NCI-H345 treated with DMSO at 0.1 percent for 48 hours (cell line): ENCODE measurements around the gene WDR93.

Experiments
- DNase-seq: peaks from one replicate; lab custom pipeline; 2025; ENCODE audit not compliant: unreplicated experiment; lab: John Stamatoyannopoulos, UW

The WDR93 gene

DNA sequence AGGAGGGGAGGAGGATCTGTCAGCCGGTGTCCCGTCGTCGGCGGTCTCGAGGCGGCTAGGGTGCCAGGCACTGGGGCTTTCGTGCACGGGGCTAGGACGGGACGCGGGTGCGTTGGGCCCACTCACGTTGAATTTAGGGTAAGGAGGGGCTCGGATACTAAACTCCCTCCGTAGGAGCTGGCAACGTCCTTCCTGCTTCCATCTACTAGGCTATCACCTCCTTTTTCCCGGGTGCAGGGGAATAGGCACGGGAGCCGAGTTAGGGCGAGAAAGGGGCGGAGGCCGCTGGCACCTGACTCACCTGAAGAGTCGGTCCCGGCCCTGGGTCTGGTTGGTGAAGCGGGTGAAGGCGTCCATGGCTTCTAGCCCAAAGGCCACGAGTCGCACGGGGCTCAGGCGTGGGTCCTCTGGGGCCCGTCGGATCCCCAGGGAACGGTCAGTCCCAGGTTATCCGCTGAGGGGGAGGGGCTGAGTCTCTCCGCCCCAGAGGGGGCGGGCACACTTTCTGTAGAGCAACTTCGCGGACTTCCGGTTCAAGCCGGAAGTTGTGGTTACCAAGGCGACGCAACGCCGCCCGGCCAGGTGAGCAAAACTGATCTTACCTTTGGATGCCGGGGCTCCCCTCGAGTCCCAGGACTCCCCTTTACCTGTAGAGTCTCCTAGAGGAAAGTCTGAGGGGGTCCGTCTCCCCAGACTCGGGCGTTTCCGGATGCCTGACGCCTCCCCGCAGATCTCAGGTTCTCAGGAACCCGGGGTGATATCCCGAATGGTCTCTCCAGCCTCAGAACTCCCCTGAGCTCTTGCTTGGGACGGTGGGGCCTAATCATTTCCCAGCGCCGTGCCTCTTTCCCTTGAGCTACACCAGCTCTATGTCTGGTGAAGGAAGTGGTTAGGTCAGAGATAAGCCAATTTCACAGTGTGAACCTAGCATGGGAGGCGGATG is at the start of gene WDR93, which contains the start of gene PEX11A:
TSS of gene WDR93 (plus strand) at position 536 of the 943 bp plus-strand sequence. CDS start 10,936 bp downstream, outside the sequence.
TSS of gene PEX11A (minus strand) at position 479 of the 943 bp plus-strand sequence. CDS start at position 357, 122 bp downstream.
- DNase-seq, result peak; percentile 50

DNA sequence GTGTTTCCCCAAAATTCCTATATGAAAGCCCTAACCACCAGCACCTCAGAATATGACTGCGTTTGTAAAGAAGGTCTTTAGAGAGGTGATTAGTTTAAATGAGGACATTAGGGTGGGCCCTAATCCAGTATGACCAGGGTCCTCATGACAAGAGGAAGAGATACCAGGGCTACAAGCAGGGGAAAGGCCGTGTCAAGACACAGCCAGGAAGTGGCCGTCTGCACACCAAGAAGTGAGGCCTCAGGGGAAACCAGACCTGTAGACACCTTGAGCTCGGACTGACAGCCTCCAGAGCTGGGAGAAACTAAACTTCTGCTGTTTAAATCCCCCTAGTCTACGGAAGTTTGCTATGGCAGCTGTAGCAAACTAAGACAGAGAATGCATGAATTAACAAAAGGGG is 49.6 kb upstream of the WDR93 start:
- no peak for DNase-seq

DNA sequence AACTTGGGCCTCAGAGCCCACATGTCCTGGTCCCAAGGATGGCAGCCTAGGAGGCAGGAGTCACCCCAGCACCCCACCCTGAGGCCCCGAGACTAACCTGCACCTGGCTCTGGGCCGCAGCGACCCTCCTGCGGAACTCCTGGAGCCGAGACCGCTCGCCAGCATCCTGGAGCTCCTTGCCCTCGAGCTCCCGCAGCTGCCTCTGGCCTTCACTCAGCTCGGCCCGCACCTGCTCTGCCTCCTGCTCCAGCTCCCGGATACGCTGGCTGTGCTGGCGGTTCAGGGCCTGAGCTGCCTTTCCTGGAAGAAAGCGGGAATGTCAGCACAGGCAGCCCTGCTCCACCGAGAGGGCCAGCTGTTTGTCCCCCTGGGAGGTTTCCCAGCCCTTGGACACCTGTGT is 48.5 kb upstream of the WDR93 start:
- DNase-seq, result no peak

DNA sequence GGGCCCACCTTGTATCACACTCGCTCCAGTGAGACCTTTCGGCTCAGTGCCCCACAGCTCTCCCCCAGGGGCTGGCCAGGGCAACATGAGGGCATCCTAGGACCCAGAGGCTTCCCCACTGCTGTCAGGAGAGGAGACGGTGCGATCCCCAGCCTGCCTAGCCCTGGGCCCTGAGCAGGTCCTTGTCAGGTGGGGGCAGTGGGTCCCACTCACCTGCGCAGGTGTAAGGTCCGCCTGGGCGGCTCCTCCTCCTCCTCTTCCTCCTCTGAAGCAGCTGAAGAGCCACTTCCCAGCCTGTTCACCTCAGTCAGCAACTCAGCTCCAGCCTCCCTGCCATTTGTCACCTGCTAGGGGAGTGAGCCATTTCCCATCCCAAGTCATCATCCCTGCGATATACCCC is 44.9 kb upstream of the WDR93 start:
- no peak for DNase-seq

DNA sequence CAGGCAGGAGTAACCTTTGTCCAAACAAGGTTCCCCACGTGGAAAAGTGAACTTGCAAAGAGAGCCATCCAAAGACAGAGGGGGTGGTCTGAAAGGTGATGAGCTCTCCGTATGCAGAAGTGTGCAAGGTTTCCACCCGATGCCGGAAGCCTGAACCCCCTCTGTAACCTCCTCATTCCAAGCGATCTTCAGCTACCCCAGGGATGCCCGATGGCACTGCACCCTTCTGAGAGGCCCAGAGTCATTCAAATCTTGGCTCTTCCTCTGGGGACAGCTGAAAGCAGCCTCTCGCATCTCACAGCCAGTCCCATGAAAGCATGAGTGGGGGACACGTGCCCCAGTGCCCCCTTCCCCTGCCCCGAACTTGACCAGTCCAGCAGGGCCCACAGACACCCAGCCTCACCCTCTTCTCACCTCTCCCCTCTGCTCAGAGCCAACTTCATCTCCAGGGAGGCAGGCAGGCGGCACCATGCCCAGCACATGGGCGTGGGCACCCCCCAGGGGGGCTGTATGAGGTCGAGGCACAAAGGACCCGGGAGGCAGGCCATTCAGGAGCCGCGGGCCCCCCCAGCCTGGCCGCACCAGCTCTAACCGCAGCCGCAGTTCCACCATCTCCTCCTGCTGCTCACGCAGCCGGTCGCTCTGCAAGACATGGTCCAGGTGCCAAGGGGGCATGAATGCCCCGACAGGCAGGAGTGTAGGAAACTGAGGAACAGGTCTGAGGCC is 44.0 kb upstream of the WDR93 start:
- DNase-seq, result no peak

DNA sequence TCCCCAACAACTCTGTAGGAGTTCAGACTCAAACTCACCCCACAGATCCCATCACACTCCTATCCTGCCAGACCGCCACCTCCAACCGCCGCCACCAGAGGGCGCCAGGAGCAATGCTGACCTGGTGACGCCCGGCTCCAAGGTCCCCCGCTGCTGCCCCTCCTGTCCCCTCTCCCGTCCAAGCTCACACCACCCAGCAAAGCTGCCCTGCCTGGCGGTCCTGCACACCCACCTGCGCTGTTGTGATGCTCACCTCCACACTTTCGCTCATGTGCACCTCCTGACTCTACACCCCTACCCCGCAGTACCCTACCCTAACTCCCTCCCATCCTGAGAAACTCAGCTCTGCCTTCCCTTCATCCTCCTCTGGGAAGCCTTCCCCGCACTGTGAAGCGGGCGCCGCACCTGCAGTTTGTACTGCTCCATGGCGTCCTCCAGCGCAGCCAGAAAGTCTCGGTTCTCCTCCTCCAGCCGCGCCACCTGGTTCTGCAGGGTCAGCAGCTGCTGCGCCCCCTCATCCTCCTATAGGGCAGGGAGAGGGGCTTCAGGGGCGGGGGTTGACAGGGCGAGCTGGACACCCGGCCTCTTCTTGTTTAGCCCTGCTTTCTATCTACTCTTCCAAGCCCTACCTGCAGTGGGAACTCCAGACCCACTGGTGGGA is 43.3 kb upstream of the WDR93 start:
- DNase-seq, result peak; percentile 3

DNA sequence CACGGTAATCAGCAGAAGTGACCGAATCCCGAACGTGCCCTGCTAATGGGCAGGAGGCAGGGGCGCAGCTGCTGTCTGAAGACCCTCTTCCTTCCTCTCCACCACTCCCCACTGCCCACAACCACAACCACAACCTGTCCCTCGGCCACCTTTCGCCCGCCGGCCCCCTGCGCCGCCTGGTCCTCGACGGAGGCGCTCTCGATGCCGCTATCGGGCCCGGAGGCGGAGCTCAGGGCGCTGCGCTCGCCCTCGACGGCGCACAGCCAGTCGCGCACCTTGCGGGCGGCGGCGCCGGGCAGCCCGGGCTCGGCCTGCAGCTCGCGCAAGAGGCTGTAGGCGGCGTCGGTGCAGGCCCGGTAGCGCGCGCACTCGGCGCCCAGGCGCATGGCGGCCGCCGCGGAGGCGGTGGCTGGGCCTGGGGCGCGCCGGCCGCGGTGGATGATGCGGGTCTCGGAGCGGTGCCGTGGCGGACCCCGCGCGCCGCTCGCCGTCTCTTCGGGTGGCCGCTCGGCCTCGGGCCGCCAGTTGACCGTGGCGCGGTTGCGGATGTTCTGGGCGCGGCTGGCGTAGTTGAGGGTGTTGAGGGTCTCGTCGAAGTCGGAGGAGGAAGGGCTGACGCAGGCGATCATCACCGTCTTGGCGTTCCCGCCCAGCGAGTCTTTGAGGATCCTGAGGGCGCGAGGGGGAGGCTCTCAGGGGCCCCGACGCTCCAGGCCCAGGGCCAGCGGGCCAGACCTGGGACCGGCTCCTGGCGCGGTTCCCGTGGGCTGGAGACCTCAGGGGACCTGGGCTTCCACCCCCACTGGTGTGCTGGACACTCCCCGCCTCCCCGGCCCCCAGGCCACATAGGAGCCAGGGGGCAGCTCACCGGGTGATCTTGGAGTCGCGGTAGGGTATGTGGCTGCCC is 42.3 kb upstream of the WDR93 start:
- no peak for DNase-seq

DNA sequence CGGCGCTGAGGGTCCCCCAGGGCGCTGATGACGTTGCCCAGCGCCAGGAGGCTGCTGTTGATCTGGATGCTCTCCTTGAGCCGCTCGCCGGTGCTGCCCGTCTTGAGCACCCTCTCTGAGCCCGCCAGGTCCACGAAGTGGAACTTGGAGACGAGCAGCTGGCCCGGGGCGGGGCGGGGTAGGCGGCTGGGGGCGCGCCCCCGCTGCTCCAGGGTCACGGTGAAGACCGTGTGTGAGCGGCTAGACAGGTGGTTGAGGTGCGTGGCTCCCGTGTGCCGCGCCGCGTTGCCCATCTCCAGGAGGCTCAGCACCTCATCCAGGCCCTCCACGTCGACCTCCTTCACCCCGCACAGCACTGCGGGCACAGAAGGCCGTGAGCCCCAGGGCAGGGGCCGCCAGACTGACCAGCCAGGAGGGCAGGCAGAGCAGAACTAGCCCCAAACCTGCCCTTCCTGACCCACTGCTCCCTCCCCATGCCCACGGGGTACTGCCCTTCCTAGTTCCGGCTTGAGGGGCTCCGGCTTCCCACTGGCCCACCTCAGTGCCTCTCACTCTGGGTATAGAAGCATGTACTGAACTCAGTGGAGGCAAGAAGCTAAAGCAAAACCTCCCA is 41.5 kb upstream of the WDR93 start:
- no peak for DNase-seq

DNA sequence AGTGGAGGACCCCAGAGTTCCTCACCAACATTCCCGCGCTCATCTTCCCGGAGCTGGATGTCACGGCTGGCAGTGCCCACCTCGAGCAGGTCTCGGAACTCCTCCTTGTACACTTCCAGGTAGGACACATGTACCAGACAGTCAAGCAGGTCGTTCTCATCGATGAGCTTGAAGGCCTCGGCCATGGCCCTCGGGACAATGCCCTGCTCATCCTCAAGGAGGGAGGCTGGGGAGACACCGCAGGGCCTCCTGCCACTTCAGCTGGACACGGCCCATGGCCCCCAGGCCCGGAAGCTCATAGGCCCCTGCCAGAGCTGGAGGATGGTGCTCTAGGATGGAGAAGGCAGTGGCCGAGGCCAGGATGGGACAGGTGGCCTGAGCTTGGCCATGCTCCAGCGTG is 40.9 kb upstream of the WDR93 start:
- DNase-seq, result no peak

DNA sequence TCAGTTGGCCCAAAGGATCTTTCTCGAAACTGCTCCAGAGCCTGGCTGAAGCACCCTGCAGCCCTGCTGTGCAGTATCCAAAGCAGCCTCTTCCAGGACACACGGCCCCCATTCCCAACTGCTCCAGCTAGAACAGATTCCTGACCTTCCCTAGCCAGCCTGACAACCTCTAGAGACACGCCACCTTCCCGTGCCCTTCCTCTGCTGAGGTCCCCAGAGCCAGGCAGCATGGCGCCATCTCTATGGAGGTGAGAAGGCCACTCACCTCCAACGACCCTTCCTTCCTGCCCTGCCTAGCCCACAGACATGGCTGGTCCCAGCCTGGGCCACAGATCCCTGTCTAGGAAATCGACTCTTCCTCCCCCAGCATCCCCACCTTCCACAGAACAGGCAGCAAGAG is 38.5 kb upstream of the WDR93 start:
- no peak for DNase-seq

DNA sequence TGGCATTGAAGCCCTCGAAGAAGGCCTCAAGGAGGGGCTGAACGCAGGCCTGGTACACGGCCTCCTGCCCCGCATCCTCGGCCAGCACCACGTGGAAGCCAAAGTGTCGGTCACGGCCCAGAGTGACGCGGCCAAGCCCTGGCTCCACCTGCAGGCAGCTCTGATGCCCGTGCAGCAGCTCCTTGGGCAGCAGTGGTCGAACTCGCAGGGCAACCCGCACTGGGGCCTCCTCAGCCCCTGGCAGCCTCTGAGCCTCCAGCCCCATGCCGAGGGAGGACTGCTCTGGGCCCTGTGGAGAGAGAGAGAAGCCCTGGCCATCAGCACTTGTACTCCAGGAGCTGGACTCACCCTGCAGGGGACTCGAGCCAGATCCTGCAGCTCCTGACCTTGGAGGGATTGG is 37.9 kb upstream of the WDR93 start:
- no peak for DNase-seq

DNA sequence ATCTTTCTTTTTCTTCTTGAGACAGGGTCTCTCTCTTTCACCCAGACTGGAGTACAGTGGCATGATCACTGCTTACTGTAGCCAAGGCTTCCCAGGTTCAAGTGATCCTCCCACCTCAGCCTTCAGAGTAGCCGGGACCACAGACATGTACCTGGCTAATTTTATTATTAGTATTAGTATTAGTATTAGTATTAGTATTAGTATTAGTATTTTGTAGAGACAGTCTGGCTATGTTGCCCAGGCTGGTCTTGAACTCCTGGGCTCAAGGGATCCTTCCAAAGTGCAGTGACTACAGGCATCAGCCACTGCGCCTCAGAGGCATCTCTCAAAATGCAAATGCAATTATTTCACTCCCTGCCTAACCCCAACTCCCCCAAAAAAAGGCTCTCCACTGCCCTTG is 37.0 kb upstream of the WDR93 start:
- DNase-seq, result no peak

DNA sequence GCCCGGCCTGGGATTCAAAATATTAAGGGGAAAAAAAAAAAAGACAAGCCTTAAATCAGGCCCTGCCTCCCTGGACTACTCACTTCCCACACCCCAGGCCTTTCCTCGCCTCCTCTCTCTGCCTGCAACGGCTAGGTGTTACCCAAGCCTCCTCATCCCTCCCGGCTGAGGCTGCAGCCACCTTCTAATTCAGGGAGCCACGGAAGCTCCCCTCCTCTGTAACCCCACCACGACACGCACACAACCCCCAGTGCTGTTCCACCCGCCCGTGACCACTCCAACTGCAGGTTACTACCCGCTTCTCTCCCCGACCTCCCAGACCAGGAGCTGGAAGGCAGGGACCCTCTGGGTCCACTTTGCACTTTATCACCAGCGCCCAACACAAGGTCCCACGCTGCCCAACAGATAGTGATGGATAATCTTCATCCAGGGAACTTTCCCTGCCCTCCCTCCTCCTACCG is 36.3 kb upstream of the WDR93 start:
- DNase-seq, result no peak

DNA sequence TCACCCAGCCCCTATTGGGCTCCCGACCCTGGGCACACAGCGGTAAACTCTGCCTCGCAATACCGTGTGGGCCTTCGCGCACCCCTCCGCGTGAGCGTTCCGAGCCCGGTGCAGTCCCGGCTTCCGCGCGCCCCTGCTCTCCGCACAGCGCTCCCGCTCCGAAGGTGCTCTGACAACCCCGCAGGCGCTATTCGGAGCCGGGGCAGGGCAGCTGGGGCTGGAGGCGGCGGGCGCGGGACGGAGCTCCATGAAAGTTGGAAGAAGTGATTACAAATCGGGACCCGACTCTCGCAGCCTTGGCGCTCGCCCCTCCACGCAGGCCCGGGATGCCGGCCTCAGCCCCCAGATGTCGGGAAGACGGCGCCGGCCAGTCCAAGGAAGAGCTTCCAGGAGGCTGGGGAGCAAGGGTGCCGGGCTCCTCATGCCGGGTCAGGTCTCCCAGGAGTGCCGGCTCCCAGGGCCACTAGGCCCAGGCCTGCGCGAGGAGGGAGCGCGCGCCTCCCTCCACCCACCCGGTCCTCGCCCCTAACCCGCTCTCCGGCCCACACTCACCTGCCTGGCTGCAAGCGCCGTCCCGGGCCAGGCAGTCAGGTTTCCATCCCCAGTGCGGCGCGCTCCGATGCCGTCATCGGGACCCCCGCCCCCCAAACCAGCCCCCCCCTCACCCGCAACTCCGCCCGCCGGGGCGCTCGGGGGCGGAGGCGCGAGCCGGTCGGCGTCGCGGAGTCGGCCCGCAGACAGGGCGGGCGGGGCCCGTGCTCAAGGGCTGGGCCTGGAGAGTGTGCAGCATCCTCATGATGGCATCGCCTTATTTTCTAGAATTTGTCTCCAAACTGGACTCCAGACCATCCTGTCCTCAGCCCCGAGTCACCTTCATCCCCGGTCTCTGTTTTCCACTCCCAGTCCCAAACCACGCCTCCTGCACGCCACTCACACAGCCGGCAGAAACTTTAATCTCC is 35.5 kb upstream of the WDR93 start, which contains the start of gene KIF7:
TSS of gene KIF7 (minus strand) at position 621 of the 959 bp plus-strand sequence. CDS start 2,537 bp downstream, outside the sequence.
- DNase-seq, result no peak

DNA sequence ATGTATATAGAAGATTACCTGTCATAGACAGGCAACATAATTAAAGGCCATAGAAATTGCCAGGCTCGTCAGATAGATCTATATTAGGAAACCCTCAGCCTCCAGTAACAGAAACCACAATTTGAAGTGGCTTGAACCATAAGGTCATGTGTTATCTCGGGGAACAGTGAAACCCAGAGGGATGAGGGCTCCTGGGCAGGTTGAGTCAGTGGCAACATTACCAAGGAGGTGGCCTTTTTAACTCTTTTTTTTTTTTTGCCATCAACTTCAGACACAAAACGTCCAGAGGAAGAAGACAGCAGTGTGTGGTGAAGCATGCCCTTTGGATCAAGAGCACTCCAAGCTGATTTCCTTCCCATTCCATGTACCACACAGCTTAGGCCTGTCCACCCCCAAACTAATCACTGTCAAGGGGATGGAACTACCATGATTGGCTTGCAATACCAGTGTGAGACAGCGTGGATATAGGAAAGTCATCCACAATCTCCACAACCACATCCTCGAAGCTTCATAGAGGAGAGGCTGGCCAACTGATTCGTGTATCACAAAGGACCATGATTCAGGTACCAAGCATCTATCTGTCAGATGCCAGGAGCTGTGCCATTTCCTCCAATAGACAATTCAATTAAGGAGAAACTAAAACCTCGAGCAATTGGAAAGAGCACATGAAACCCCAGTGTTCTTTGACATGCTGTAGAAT is 34.3 kb upstream of the WDR93 start:
- DNase-seq, result no peak

DNA sequence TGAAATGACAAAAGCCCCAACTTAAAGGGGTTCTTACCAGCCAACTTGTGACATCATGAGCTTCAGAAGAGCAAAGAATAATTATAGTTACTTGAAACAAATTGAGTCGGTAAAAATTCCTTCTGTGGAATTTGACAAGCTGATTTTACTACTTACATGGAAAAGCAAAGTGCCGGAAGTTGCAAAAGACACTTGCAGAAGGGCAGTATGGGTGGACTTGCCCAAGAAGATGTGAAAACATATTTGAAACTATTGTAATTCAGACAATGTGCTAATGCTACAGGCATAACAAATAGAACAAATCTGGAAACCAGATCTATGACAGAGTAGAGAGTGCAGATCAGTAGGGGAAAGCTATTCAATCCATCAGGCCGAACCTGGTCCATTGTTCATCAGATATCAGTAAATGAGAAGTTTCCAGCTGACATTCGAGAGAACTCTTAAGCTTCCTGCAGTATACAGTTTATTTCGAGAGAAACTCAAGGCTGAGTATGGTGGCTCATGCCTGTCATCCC is 32.9 kb upstream of the WDR93 start:
- no peak for DNase-seq

DNA sequence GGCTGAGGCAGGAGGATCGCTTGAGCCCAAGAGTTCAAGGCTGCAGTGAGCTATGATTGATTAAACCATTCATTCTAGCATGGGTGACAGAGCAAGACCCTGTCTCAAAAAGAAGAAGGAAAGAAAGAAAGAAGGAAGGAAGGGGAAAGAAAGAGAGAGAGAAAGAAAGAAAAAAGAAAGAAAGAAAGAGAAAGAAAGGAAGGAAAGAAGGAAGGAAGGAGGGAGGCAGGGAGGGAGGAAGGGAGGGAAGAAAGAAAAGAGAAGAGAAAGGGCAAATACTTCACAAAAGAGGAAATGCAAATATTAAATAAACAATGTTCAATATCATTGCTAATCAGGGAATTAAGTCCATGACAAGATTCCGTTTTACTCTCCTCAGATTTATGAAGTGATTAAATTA is 31.3 kb upstream of the WDR93 start:
- no peak for DNase-seq

DNA sequence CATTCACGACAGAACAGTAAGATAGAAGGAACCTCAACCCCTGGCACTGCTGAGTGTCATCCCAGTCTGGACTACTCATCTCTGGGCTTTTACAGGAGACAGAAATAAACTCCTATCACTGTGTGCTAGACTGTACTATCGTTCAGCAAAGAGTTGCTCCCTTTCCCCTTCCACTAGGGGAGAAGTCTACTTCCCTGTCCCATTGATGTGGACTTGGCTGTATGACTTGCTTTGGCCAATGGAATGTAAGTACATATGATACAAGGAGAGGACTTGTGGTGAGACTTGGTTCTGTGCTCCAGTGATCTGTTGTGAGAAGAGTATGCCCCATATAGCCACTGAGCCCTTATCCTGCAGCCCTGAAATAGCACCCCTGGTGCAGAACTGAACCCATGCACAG is 30.1 kb upstream of the WDR93 start:
- no peak for DNase-seq
